Measurements from ENCODE around the gene HLA-DQA1.

GRCh38 chr6:32603888-32604287, 33.3 kb upstream of the HLA-DQA1 start:
- TF ChIP-seq CTCF (IDR thresholded peaks at IDR 0.05) (no peak), POLR2A (IDR thresholded peaks at IDR 0.05) (no peak)
